ENCODE results near the gene SLC8A1. TPM values are rescaled to one million over a fixed set of nuclear protein-coding genes. Genes with fewer than 3 reads are reported as not detected.

SLC8A1 gene
- total RNA-seq, 1 donor: 39.1 TPM

DNA sequence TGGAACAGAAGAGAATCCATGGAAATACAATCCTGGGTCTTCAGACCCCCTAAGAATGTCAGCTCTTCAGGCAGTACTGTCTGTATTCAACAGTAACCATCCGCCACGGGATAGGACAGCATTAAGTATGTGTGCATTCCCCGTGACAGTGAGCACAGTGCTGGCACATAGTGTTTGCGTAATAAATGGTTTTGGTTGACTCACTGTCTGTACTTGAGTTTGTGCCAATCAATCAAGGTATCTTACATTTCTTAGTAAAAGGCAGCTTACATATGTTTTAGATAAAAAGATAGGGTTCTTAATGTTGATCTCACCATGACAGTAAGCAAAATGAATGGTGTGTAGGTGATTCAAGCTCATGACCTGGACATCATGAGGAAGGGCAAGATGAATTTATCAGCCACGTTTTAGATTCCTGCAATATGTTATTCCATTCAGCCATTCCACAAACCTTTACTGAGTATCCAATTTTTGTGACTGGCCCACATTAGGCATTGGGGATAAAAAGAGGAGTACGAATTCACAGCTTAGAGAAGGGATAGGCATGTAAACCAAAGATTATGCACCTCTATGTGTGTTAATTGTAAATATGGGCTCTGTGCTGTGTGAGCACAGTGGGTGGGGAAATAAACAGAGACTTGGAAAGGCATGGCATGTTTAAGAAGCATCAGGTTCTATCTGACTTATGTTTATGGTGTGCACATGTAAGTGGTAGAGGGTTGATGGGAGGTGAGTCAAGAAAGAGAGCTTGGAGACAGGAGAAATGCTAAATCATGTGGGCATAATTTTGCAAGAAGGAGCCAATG, 258.8 kb downstream of the SLC8A1 start:
- TF ChIP-seq, protein P1, sequence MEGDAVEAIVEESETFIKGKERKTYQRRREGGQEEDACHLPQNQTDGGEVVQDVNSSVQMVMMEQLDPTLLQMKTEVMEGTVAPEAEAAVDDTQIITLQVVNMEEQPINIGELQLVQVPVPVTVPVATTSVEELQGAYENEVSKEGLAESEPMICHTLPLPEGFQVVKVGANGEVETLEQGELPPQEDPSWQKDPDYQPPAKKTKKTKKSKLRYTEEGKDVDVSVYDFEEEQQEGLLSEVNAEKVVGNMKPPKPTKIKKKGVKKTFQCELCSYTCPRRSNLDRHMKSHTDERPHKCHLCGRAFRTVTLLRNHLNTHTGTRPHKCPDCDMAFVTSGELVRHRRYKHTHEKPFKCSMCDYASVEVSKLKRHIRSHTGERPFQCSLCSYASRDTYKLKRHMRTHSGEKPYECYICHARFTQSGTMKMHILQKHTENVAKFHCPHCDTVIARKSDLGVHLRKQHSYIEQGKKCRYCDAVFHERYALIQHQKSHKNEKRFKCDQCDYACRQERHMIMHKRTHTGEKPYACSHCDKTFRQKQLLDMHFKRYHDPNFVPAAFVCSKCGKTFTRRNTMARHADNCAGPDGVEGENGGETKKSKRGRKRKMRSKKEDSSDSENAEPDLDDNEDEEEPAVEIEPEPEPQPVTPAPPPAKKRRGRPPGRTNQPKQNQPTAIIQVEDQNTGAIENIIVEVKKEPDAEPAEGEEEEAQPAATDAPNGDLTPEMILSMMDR (IDR thresholded peaks at IDR 0.05; ENCODE audit: insufficient read depth, low read length): no peak
- no peak overlapping the region for H3K4me3 ChIP-seq (ENCODE audit: low read depth, low read length)
- DNase-seq (ENCODE audit: low read depth): peak; percentile 15

DNA sequence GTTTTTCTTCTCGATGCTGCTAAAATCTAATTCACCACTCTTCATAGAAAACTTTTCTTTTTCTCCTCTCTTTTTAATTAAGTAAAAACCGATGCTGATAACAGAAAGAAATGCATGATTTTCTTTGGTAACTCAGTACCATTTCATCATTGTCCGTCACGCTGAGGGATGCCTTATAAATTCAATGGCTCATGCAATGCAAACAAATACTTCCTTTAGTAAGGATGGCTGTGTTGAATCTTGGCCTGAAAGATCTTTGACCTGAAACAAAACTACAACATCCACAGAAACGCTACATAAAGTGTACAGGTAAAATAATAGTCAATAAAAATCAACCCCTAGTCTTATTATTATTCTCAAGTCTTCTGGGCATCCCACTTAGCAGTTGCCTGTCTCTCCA, 261.4 kb downstream of the SLC8A1 start:
- DNase-seq (ENCODE audit: low read depth): no peak
- TF ChIP-seq, protein P1 (IDR thresholded peaks at IDR 0.05; ENCODE audit: insufficient read depth, low read length): no peak
- no peak overlapping the region for H3K4me3 ChIP-seq (ENCODE audit: low read depth, low read length)

DNA sequence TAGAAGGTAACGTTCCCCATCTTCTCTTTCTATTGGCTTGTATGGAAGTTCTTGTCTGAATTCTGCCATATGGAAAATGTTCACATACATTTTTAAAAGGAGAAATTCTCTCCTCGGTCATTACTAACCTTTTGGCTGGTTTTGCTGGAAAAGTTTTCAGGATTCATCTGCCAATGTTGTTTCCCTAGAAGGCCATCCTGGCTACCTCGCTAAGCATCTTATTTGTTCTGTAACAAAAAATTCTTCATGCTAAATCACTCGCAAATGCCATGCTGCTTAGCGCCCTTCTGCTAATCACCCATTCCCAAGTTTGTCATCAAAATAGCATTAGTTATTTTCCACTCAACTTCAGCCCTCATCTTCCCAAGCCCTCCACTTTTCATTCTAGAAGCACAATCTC, 262.0 kb downstream of the SLC8A1 start:
- DNase-seq (ENCODE audit: low read depth): no peak
- H3K4me3 ChIP-seq (ENCODE audit: low read depth, low read length): no peak overlapping the region
- TF ChIP-seq, protein P1 (IDR thresholded peaks at IDR 0.05; ENCODE audit: insufficient read depth, low read length): no peak

DNA sequence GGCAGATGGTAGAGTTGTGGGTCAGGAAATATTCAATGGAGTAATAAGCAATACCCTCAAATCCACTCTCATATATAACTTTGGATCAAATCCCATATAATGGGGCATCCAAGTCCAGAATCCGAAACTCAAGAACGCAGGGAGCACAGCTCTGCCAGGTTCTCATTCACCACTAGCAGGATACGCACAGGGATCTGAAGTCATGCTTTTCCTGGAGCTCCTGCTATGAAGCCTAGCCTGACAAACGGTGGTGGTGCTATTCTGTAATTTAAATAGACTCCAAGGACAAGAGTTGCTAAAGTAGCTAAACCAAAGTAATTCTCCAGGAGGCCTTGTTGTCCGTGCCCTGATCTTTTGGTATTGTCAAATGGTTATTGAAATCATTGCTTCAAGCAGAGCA, 264.8 kb downstream of the SLC8A1 start:
- H3K4me3 ChIP-seq (ENCODE audit: low read depth, low read length): no peak overlapping the region
- no peak for DNase-seq (ENCODE audit: low read depth)
- TF ChIP-seq, protein P1 (IDR thresholded peaks at IDR 0.05; ENCODE audit: insufficient read depth, low read length): no peak

DNA sequence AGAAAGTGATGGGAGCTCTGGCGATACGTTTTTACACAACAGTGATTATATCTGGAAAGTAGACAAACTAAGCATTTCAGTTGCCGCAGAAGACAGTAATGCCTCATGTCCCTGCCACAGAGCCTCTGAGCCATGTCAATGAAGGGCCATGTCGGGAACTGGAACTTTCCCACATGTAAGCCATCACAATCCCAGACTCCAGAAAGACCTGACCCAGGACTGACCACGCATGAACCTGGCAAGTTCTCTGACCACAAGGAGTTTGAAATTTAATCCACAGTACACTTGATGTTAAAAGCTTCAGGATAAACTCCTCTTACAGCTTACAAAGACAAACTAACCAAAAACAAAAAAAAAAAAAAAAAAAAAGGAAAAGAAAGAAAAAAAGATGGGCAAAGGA, 267.3 kb downstream of the SLC8A1 start:
- H3K4me3 ChIP-seq (ENCODE audit: low read depth, low read length): no peak overlapping the region
- TF ChIP-seq, protein P1 (IDR thresholded peaks at IDR 0.05; ENCODE audit: insufficient read depth, low read length): no peak
- no peak for DNase-seq (ENCODE audit: low read depth)

DNA sequence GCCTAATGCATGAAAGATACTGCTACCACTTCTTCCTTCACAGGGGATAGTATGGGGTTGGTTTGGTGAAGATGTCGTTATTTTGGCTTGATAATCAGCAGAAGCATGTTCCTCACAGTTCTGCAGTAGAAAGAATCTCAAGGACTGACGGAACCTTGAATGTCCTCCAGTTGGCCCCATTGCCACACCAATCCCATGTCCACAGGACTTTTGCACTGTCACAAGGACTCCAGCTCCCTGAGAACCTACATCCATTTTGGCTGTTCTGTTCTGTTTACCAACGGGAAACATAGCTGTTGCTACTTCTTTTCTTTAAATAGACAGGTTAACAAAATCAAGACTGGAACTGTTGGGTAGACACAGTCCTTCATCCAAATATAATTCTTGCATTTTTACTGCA, 270.0 kb downstream of the SLC8A1 start:
- H3K4me3 ChIP-seq (ENCODE audit: low read depth, low read length): no peak overlapping the region
- DNase-seq (ENCODE audit: low read depth): no peak
- TF ChIP-seq, protein P1 (IDR thresholded peaks at IDR 0.05; ENCODE audit: insufficient read depth, low read length): no peak

DNA sequence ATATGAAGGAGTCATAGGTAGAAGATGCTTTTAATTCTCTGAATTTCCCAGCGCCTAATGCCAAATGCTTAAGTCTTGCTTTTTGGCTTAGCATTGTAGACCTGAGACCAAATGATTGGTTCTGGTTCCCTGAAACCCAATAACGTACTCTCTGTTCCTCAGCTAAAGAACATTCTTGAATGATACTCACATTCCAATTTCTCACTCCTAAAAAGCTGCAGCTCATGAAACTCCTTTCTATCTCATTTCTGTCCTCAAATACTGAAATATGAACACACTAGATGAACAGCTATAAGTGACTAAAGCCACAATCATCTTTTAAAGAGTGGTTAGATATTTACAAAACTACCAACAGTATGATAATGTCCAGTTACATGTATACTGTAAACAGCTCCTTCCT, 272.1 kb downstream of the SLC8A1 start:
- H3K4me3 ChIP-seq (ENCODE audit: low read depth, low read length): no peak overlapping the region
- DNase-seq (ENCODE audit: low read depth): no peak
- TF ChIP-seq, protein P1 (IDR thresholded peaks at IDR 0.05; ENCODE audit: insufficient read depth, low read length): no peak
